OCI-LY3 (cell line): ENCODE data around the gene KCNK7.

Source experiments
- H2AFZ ChIP-seq: fragments of 200-600, 300-600 bp; shearing (Covaris generic); 2 replicates; pipeline ENCODE4 v1.6.0; 2014; ENCODE audit warnings: antibody characterized with exemption, low read depth, low read length
- H3K27ac ChIP-seq: fragments of 200-600, 300-600 bp; sonication (generic); 2 replicates; pipeline ENCODE4 v1.5.1; 2014; ENCODE audit warnings: mild to moderate bottlenecking, low read length, moderate library complexity, mixed read lengths
- H3K27me3 ChIP-seq: fragments of 200-600, 300-600 bp; sonication (generic); 2 replicates; pipeline ENCODE4 v1.6.1; 2014; ENCODE audit warnings: low read depth, low read length, mixed read lengths
- H3K36me3 ChIP-seq: fragments of 200-600, 300-600 bp; sonication (generic); replicated peaks from 2 replicates; pipeline ENCODE3; 2014; ENCODE audit warnings: low read depth, low read length, mixed read lengths
- H3K4me1 ChIP-seq: fragments of 300-600, 200-600 bp; sonication (generic); 2 replicates; pipeline ENCODE4 v1.6.1; 2014; ENCODE audit warnings: low read length, mixed read lengths
- H3K4me2 ChIP-seq: fragments of 200-600, 300-600 bp; sonication (generic); 2 replicates; pipeline ENCODE4 v1.6.1; 2014; ENCODE audit warnings: low read length, mixed read lengths
- H3K4me3 ChIP-seq: fragments of 300-600, 200-600 bp; sonication (generic); 2 replicates; pipeline ENCODE4 v1.5.1; 2014; ENCODE audit warnings: antibody characterized with exemption, mild to moderate bottlenecking, low read length, moderate library complexity
- H3K79me2 ChIP-seq: fragments of 300-600, 200-600 bp; shearing (Covaris generic); 2 replicates; pipeline ENCODE4 v1.6.1; 2014; ENCODE audit warnings: mild to moderate bottlenecking, low read length, mixed read lengths
- H3K9ac ChIP-seq: fragments of 300-600, 200-600 bp; shearing (Covaris generic); 2 replicates; pipeline ENCODE4 v1.6.0; 2014; ENCODE audit warnings: mild to moderate bottlenecking, low read length, moderate library complexity
- H3K9me3 ChIP-seq: fragments of 200-600, 300-600 bp; shearing (Covaris generic); 2 replicates; pipeline ENCODE4 v1.6.1; 2014; ENCODE audit warnings: low read length, mixed read lengths; ENCODE audit not compliant: insufficient read depth
- H4K20me1 ChIP-seq: fragments of 200-600, 300-600 bp; sonication (generic); 2 replicates; pipeline ENCODE4 v1.6.1; 2016; ENCODE audit warnings: low read length, mixed read lengths; ENCODE audit not compliant: insufficient read depth
- EZH2phosphoT487 ChIP-seq: fragments of 200-600 bp; shearing (Covaris generic); IDR thresholded peaks from 2 replicates; pipeline ENCODE4 v1.6.1; 2018; ENCODE audit warnings: antibody characterized with exemption, mixed run types, low read depth
- TF ChIP-seq, protein P1 (sequence below): fragments of 200-600, 300-600 bp; sonication (generic); IDR thresholded peaks from 2 replicates; pipeline ENCODE4 v1.5.1; 2014; ENCODE audit warnings: antibody characterized with exemption, low read length, low read depth

KCNK7 gene

DNA sequence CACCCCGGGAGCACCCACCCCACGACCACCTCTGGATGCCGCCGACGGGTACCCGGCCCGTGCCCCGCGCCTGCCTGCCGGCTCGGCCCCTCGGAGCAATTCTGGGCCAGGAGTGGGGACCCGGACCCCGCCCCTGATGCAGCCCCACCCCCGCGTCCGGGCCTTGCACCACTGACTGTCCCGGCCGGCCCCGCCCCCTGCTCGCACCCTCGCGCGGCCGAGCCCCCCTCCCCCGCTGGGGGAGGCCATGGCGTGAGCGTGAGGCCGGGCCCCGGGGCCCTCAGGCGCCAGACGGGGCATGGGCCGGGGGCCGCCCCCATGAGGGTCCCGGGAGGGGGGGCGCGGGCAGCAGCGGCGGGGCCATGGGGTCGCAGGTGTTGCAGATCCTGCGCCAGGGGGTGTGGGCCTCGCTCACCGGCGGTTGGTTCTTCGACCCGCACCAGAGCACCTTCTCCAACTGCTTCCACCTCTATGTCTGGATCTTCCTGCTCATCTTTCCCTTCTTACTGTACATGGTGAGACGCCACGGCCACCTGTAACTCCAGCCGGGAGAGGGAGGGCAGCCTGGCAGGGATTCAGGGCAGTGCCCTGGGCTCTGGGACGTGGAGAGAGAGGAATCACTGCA, 20.5 kb upstream of the KCNK7 start:
- Histone ChIP-seq H3K27ac (peak overlapping the region; percentile 76), H3K4me3 (peak overlapping the region; percentile 79), H3K27me3 (no peaks in the 10 kb centered on the region), H3K4me1 (peaks cover 31% of the 10 kb centered on the region), H3K79me2 (peaks cover 70% of the 10 kb centered on the region), H3K9ac (peak overlapping the region; percentile 82), H3K4me2 (peak overlapping the region; percentile 100), H3K36me3 (peaks cover 34% of the 10 kb centered on the region), H2AFZ (no peak overlapping the region), H4K20me1 (peaks cover 9% of the 10 kb centered on the region; the same call in 1 of the 2 replicates), H3K9me3 (no peaks in the 10 kb centered on the region)
- no peak for TF ChIP-seq EZH2phosphoT487
- TF ChIP-seq, protein P1, sequence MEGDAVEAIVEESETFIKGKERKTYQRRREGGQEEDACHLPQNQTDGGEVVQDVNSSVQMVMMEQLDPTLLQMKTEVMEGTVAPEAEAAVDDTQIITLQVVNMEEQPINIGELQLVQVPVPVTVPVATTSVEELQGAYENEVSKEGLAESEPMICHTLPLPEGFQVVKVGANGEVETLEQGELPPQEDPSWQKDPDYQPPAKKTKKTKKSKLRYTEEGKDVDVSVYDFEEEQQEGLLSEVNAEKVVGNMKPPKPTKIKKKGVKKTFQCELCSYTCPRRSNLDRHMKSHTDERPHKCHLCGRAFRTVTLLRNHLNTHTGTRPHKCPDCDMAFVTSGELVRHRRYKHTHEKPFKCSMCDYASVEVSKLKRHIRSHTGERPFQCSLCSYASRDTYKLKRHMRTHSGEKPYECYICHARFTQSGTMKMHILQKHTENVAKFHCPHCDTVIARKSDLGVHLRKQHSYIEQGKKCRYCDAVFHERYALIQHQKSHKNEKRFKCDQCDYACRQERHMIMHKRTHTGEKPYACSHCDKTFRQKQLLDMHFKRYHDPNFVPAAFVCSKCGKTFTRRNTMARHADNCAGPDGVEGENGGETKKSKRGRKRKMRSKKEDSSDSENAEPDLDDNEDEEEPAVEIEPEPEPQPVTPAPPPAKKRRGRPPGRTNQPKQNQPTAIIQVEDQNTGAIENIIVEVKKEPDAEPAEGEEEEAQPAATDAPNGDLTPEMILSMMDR = no peak

- Histone ChIP-seq H3K36me3 (peaks cover 33% of the 10 kb centered on the region), H3K9me3 (no peaks in the 10 kb centered on the region), H3K27ac (peak within 1 kb of the TSS; percentile 76), H3K9ac (peak within 1 kb of the TSS; percentile 92), H3K4me1 (peaks cover 31% of the 10 kb centered on the region), H3K27me3 (no peaks in the 10 kb centered on the region), H3K4me3 (peak within 1 kb of the TSS; percentile 79), H3K4me2 (peak within 1 kb of the TSS; percentile 100), H4K20me1 (peaks cover 9% of the 10 kb centered on the region; the same call in 1 of the 2 replicates), H3K79me2 (peaks cover 76% of the 10 kb centered on the region), H2AFZ (no peak within 1 kb of the TSS)
- TF ChIP-seq, protein P1 = no peak
- no peak for TF ChIP-seq EZH2phosphoT487
These were observed 19.8 kb upstream of the KCNK7 start, which contains the start of gene PCNX3 for GRCh38 chr11:65615229-65615949. TSS of gene PCNX3 (plus strand) at chr11:65615776. CDS start at chr11:65616312, 536 bp downstream.

DNA sequence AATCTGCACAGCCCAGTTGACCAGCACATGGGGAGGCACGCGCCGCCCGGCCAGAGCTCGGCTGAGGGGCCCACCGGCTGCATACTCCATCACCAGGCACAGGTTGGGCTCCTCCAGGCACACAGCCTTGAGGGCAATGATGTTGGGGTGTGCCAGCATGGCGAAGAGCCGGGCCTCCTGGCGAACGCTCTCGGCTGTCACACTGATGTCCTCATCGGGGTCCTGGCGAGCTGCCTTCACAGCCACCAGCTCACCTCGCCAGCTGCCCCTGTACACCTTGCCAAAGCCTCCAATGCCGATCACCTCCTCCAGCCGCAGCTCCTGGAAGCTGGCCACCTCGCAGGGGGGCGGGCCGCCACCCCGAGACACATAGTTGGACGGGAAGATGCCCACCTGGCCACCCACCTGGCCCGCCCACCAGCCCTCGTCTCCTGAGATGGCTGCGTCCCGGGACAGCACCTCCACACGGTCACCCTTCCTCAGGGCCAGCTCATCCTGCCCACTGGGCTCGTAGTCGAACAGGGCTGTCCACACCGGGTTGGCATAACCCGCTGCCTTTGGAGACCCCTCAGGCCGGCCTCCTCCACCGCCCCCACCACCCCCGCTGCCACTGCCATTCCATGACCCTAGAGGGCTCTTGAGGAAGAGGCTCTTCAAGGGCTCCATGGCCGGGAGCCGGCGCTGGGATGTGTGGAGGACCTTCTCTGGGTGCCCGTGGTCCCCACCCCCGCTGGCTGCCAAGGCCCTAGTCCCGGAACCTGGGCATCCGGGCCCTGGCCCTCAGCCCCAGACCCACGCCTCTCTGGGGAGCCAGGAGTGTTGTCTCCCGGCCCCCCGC, 17.7 kb upstream of the KCNK7 start:
- peaks cover 31% of the 10 kb centered on the region for H3K4me1 ChIP-seq
- H2AFZ ChIP-seq = no peak overlapping the region
- peaks cover 23% of the 10 kb centered on the region for H3K36me3 ChIP-seq

More for the DNA sequence above, 17.7 kb upstream of the KCNK7 start:
- H3K9me3 ChIP-seq = no peaks in the 10 kb centered on the region
- peaks cover 13% of the 10 kb centered on the region for H4K20me1 ChIP-seq
- H3K79me2 ChIP-seq = peaks cover 72% of the 10 kb centered on the region
- H3K4me2 ChIP-seq = peak overlapping the region; percentile 62
- TF ChIP-seq, protein P1 = no peak
- TF ChIP-seq EZH2phosphoT487 = no peak
- H3K9ac ChIP-seq = peak overlapping the region; percentile 92
- H3K27me3 ChIP-seq = no peaks in the 10 kb centered on the region
- H3K4me3 ChIP-seq = peak overlapping the region; percentile 79
- H3K27ac ChIP-seq = peak overlapping the region; percentile 76
